Upper lobe of left lung (tissue), 6 donors: ENCODE data around the gene CFAP74. TPM values are rescaled to one million over a fixed set of nuclear protein-coding genes. Genes with fewer than 3 reads are reported as not detected.

ENCODE experiments used
- ATAC-seq, 2 donors: fragments of 200-7000 bp; cut with Tn5 transposase; one replicate each; pipeline ENCODE4 v1.9.1; 2022; ENCODE audit warnings: mild to moderate bottlenecking in 2 of 2, moderate library complexity in 2 of 2; ENCODE audit not compliant: low FRiP score in 2 of 2
- DNase-seq, 2 donors: peaks; one replicate each; pipeline ENCODE4 v3.0.0-alpha.2; 2019 to 2020
- H3K27ac ChIP-seq, 4 donors: fragments of 200-600 bp; sonication (generic); one replicate each; pipeline ENCODE4 v1.5.1; 2016 to 2019
- H3K27me3 ChIP-seq, 4 donors: fragments of 200-600 bp; sonication (generic); one replicate each; pipeline ENCODE4 v1.5.1; 2017 to 2019
- H3K36me3 ChIP-seq, 4 donors: fragments of 200-600 bp; sonication (generic); one replicate each; pipeline ENCODE4 v1.5.1; 2016 to 2019
- H3K4me1 ChIP-seq, 4 donors: fragments of 200-600 bp; sonication (generic); one replicate each; pipeline ENCODE4 v1.5.1; 2018 to 2019
- H3K4me3 ChIP-seq, 4 donors: fragments of 200-600 bp; sonication (generic); one replicate each; pipeline ENCODE4 v1.5.1; 2017 to 2019; ENCODE audit warnings: mild to moderate bottlenecking in 2 of 4, moderate library complexity in 1 of 4
- H3K9me3 ChIP-seq, 4 donors: fragments of 200-600 bp; sonication (generic); one replicate each; pipeline ENCODE4 v1.5.1; 2018 to 2019
- EP300 ChIP-seq, 4 donors: sonication (generic); formaldehyde crosslinking; IDR thresholded peaks; one replicate each; pipeline ENCODE4 v1.5.1; 2017; ENCODE audit warnings: antibody characterized with exemption in 4 of 4, control low read depth in 2 of 4
- POLR2A ChIP-seq, 4 donors: fragments of 450-650 bp; IDR thresholded peaks; one replicate each; pipeline ENCODE4 v1.5.1; 2016 to 2017; ENCODE audit warnings: antibody characterized with exemption in 4 of 4, mild to moderate bottlenecking in 2 of 4
- POLR2AphosphoS5 ChIP-seq, 2 donors: sonication (generic); formaldehyde crosslinking; IDR thresholded peaks; one replicate each; pipeline ENCODE4 v1.5.1; 2017; ENCODE audit warnings: antibody characterized with exemption in 2 of 2
- WGBS, 2 donors: methylation state at CpG; one replicate each; pipeline ENCODE4 v1.1.5; 2017 to 2018; 5-methylcytosine and 5-hydroxymethylcytosine counted together
- total RNA-seq, 6 donors: library from RNA; depleted of rRNA in 4 of 6; stranded (reverse); fragments of >200 nt in 4 of 6; gene quantifications; one replicate each; pipeline versions ENCODE4 v1.1.0 to v1.2.1, GENCODE V29; 2016 to 2021
- TF ChIP-seq, protein P1 (sequence below), 6 experiments: fragments of 450-650 bp in 4 of 6; fragments of 200-600 bp in 2 of 6; sonication (generic) in 2 of 6; IDR thresholded peaks; one replicate each; pipeline ENCODE4 v1.5.1; 2016 to 2019; ENCODE audit warnings: antibody characterized with exemption in 6 of 6
- donor health status: DM: no; HTN: no; CAD: no; lungs with moderate emphysema.
- donor health status: DM: no; HTN: yes; CAD: no; lungs with severe emphysema.

The CFAP74 gene
- total RNA-seq, 6 donors from 2014 or later, result 0.14 to 19.8 (median 6.2) TPM

DNA sequence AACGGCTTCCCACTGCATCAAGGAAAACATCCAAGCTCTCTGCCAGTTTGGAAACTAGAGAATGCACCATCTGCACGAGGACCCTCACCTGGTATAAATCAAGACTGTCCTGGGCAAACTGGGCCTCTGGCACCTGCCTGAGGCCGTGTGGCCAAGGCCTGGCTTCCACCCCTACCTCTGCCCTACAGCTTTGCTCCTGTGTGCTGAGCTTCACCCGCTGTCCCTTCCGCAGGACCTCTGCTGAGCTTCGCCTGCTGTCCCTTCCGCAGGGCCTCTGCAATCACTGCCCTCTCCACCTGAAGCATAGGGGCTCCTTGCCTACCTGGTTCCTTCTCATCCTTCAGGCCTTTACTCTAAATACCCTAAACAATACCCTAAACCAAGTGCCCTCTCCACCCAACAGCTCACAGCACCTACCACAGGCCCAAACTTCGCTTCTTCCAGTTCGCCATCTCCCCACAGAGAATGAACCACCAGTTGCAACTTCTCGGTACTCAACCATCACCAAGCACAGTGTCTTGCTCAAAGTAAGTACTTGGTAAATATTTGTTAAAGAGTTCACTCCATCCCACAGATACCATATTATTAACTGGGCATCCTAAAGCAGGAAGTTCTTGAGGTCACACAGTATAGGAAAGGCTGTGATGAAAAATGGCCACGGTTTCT lies 131.1 kb downstream of the CFAP74 start:
- Histone ChIP-seq H3K9me3 (no peaks in the 10 kb centered on the region), H3K4me3 (peak overlapping the region in 1 of 4 donors; percentile 8), H3K27me3 (no peaks in the 10 kb centered on the region), H3K27ac (no peak overlapping the region), H3K4me1 (peaks cover 60 to 86% (median 72%) of the 10 kb centered on the region in 4 donors), H3K36me3 (peaks cover 0 to 28% (median 3%) of the 10 kb centered on the region in 4 donors)
- TF ChIP-seq, protein P1, sequence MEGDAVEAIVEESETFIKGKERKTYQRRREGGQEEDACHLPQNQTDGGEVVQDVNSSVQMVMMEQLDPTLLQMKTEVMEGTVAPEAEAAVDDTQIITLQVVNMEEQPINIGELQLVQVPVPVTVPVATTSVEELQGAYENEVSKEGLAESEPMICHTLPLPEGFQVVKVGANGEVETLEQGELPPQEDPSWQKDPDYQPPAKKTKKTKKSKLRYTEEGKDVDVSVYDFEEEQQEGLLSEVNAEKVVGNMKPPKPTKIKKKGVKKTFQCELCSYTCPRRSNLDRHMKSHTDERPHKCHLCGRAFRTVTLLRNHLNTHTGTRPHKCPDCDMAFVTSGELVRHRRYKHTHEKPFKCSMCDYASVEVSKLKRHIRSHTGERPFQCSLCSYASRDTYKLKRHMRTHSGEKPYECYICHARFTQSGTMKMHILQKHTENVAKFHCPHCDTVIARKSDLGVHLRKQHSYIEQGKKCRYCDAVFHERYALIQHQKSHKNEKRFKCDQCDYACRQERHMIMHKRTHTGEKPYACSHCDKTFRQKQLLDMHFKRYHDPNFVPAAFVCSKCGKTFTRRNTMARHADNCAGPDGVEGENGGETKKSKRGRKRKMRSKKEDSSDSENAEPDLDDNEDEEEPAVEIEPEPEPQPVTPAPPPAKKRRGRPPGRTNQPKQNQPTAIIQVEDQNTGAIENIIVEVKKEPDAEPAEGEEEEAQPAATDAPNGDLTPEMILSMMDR (IDR thresholded peaks at IDR 0.05), result no peak
- no peak for TF ChIP-seq EP300 (IDR thresholded peaks at IDR 0.05)
- no peak for TF ChIP-seq POLR2AphosphoS5 (IDR thresholded peaks at IDR 0.05)
- no peak for TF ChIP-seq POLR2A (IDR thresholded peaks at IDR 0.05)
- 82 to 87% methylated on average over 11 of the region's 11 CpGs for WGBS, 2 donors
- no peak for DNase-seq
- no peak for ATAC-seq

Other genes with a start within 250 kb of the CFAP74 start
- 100 to 1,000 TPM in 4 of 6 donors, 10 to 100 TPM in 2; 85.0 to 279 (median 124) TPM for gene NADK, start 225.3 kb downstream of the CFAP74 start, total RNA-seq
- gene GNB1, start 112.7 kb downstream of the CFAP74 start, total RNA-seq, result 100 to 1,000 TPM; 126 to 386 (median 173) TPM
- gene CALML6, start 88.5 kb downstream of the CFAP74 start, total RNA-seq, result under 1 TPM in 3 of 6 donors, not detected in 3; 0.37 to 0.57 (median 0.39) TPM
- 1 to 10 TPM in 4 of 6 donors, under 1 TPM in 1, not detected in 1; 0.59 to 3.8 (median 2.7) TPM for gene TMEM52, start 84.5 kb downstream of the CFAP74 start, total RNA-seq
- gene GABRD, start 15.6 kb upstream of the CFAP74 start, total RNA-seq, result 1 to 10 TPM in 2 of 6 donors, under 1 TPM in 1, not detected in 3; 0.26 to 8.2 (median 1.2) TPM
- gene PRKCZ, start 46.6 kb upstream of the CFAP74 start, total RNA-seq, result 100 to 1,000 TPM; 107 to 169 (median 138) TPM
- gene FAAP20, start 191.0 kb upstream of the CFAP74 start, total RNA-seq, result 10 to 100 TPM; 26.7 to 88.0 (median 66.8) TPM
- 100 to 1,000 TPM in 3 of 6 donors, 10 to 100 TPM in 3; 57.3 to 108 (median 96.9) TPM for gene SKI, start 224.5 kb upstream of the CFAP74 start, total RNA-seq